Stomach (tissue), 9 donors: Measurements from ENCODE around the gene C22orf39. TPM values are rescaled to one million over a fixed set of nuclear protein-coding genes. Genes with fewer than 3 reads are reported as not detected.

ENCODE experiments used
- DNase-seq, 2 donors: peaks; one replicate each; pipeline versions ENCODE4 v3.0.0 to v3.0.0-alpha.2; 2013 to 2019
- H3K27ac ChIP-seq, 5 donors: fragments of 200-600 bp in 4 of 5; sonication (generic) in 4 of 5; one replicate each; pipeline ENCODE4 v1.5.1; 2013 to 2019; ENCODE audit warnings: mild to moderate bottlenecking in 1 of 5, moderate library complexity in 1 of 5
- H3K27me3 ChIP-seq, 3 donors: fragments of 200-600 bp; sonication (generic); one replicate each; pipeline ENCODE4 v1.5.1; 2017 to 2019; ENCODE audit warnings: mixed run types in 1 of 3
- H3K36me3 ChIP-seq, 4 donors: fragments of 200-600 bp; sonication (generic); 1 replicate in 3 of 4; 2 replicates in 1 of 4; pipeline ENCODE4 v1.5.1; 2016 to 2019
- H3K4me1 ChIP-seq, 4 donors: fragments of 200-600 bp; sonication (generic); one replicate each; pipeline ENCODE4 v1.5.1; 2016 to 2019
- H3K4me3 ChIP-seq, 4 donors: fragments of 200-600 bp; sonication (generic) in 3 of 4; one replicate each; pipeline ENCODE4 v1.5.1; 2016 to 2019; ENCODE audit warnings: mild to moderate bottlenecking in 1 of 4
- H3K9me3 ChIP-seq, 4 donors: fragments of 200-600 bp; sonication (generic); one replicate each; pipeline ENCODE4 v1.5.1; 2016 to 2019
- CTCF ChIP-seq, 7 experiments: fragments of 450-650 bp in 4 of 7; fragments of 200-600 bp in 3 of 7; sonication (generic) in 3 of 7; IDR thresholded peaks; one replicate each; pipeline ENCODE4 v1.5.1; 2016 to 2019; ENCODE audit warnings: antibody characterized with exemption in 7 of 7, control low read depth in 2 of 7, mild to moderate bottlenecking in 1 of 7
- EP300 ChIP-seq: sonication (generic); formaldehyde crosslinking; IDR thresholded peaks from one replicate; pipeline ENCODE4 v1.6.1; 2017; ENCODE audit warnings: antibody characterized with exemption
- POLR2A ChIP-seq, 4 donors: fragments of 450-650 bp; IDR thresholded peaks; one replicate each; pipeline ENCODE4 v1.6.1; 2016; ENCODE audit warnings: antibody characterized with exemption in 4 of 4, control low read depth in 2 of 4, mild to moderate bottlenecking in 1 of 4, moderate library complexity in 1 of 4
- POLR2AphosphoS5 ChIP-seq, 3 donors: sonication (generic); formaldehyde crosslinking; IDR thresholded peaks; one replicate each; pipeline ENCODE4 v1.6.1; 2016; ENCODE audit warnings: antibody characterized with exemption in 3 of 3
- WGBS, 5 donors: extraction: QIAGEN DNeasy Blood & Tissue Kit in 3 of 5; methylation state at CpG; one replicate each; pipeline versions ENCODE4 v1.1.5 to v1.1.7; 2013 to 2018; 5-methylcytosine and 5-hydroxymethylcytosine counted together
- intact Hi-C: fragments of 100-400 bp; cut with DNase I; formaldehyde crosslinking; loops from one replicate; pipeline ENCODE4 v1.15.1; 2023; ENCODE audit warnings: low total_unique reads
- polyA plus RNA-seq, 3 donors: library from polyadenylated mRNA; stranded (reverse); fragments of 200-250 nt; gene quantifications; one replicate each; pipeline ENCODE4 v1.2.3, GENCODE V29; 2013
- total RNA-seq, 5 donors: library from RNA; depleted of rRNA; stranded (reverse); fragments of >200 nt; gene quantifications; one replicate each; pipeline versions ENCODE4 v1.1.0 to v1.2.3, GENCODE V29; 2014 to 2016
- donor health status: healthy with polysubstance abuse.
- donor health status: Bipolar disorder and iron deficiency.
- donor health status: healthy.

The C22orf39 gene
- total and polyA plus RNA-seq, 8 donors = 23.6 to 124 (median 41.5) TPM

DNA sequence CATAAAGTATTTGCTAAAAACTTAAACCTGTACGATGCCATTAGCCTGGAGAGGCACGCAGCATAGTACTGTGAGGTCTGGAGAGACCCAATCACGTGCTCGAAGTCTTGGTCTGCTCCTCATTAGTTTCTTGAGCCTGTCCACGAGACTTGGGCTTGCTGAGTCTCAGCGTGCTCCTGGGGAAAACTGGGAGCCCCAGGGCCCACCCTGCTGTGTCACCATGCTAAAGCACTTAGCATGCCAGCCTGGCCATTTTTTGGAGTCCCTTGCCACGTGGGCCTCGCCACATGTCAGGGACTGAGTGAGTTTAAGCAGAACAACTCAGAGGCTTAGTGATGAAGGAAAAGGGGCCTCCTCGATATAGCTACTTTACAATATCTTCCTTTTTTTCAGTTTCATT, 34.8 kb upstream of the C22orf39 start:
- WGBS, 5 donors = 90 to 94% (median 93%) methylated on average over 9 of the region's 9 CpGs
- no peak for TF ChIP-seq EP300
- no peak for TF ChIP-seq CTCF (IDR thresholded peaks at IDR 0.05)
- no peak for TF ChIP-seq POLR2A (IDR thresholded peaks at IDR 0.05)
- no peak for TF ChIP-seq POLR2AphosphoS5 (IDR thresholded peaks at IDR 0.05)
- Histone ChIP-seq H3K4me3 (no peak overlapping the region), H3K4me1 (peaks cover 8 to 22% (median 16%) of the 10 kb centered on the region in 4 donors), H3K9me3 (no peaks in the 10 kb centered on the region), H3K36me3 (peaks cover 0 to 5% (median 0%) of the 10 kb centered on the region in 4 donors), H3K27ac (no peak overlapping the region), H3K27me3 (no peaks in the 10 kb centered on the region)
- peak in 1 of 2 donors; percentile 5 for DNase-seq
- intact Hi-C loops = no loop called here

DNA sequence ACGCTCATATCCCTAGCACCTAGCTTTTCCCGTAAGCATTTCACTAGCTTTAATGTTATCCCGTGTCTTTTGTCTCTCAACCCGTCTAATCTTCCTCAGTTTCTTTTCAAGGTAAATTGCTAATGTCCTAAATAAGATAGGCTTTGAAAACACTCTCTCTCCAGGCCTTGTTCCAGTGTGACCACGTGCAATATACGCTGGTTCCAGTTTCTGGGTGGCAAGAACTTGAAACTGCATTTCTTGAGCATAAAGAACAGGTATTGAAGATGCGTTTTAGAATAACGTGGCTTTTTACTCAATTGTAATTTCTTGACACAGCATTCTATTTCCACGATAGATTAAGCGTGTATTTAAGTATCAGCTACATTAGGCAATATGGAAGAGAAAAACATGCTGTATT, 33.3 kb upstream of the C22orf39 start:
- intact Hi-C loops = no loop called here
- H3K36me3 ChIP-seq = peaks cover 0 to 5% (median 2%) of the 10 kb centered on the region in 4 donors
- 52 to 66% (median 61%) methylated on average over 10 of the region's 10 CpGs for WGBS, 5 donors
- no peaks in the 10 kb centered on the region for H3K27me3 ChIP-seq
- H3K27ac ChIP-seq = no peak overlapping the region
- no peak for DNase-seq
- H3K4me1 ChIP-seq = peaks cover 12 to 37% (median 26%) of the 10 kb centered on the region in 4 donors
- H3K9me3 ChIP-seq = no peaks in the 10 kb centered on the region
- TF ChIP-seq POLR2A (IDR thresholded peaks at IDR 0.05) (no peak), CTCF (IDR thresholded peaks at IDR 0.05) (no peak), POLR2AphosphoS5 (IDR thresholded peaks at IDR 0.05) (no peak), EP300 (no peak)
- peak overlapping the region in 1 of 4 donors; percentile 83 for H3K4me3 ChIP-seq

- Histone ChIP-seq H3K4me1 (peaks cover 12 to 44% (median 30%) of the 10 kb centered on the region in 4 donors), H3K36me3 (peaks cover 0 to 9% (median 4%) of the 10 kb centered on the region in 4 donors), H3K4me3 (peak overlapping the region; percentile 66 to 97 (median 84)), H3K27me3 (no peaks in the 10 kb centered on the region), H3K27ac (peak overlapping the region in 2 of 5 donors; percentile 92 to 95), H3K9me3 (no peaks in the 10 kb centered on the region)
- intact Hi-C loops = no loop called here
- WGBS, 5 donors = 1 to 2% (median 1%) methylated on average over 15 of the region's 15 CpGs
- TF ChIP-seq EP300 = no peak
- no peak for TF ChIP-seq CTCF (IDR thresholded peaks at IDR 0.05)
- no peak for TF ChIP-seq POLR2AphosphoS5 (IDR thresholded peaks at IDR 0.05)
- no peak for TF ChIP-seq POLR2A (IDR thresholded peaks at IDR 0.05)
- no peak for DNase-seq
Measured at GRCh38 chr22:19480173-19480568, 32.7 kb upstream of the C22orf39 start.

GRCh38 chr22:19479355-19480172, 32.1 kb upstream of the C22orf39 start, which contains the start of gene CDC45:
Gene CDC45, plus strand, starts transcription at chr22:19479920. Its CDS starts 49 bp downstream, at chr22:19479969.
- TF ChIP-seq POLR2AphosphoS5 (IDR thresholded peaks at IDR 0.05) (peak in 2 of 3 donors; percentile 1 to 17), EP300 (no peak), POLR2A (IDR thresholded peaks at IDR 0.05) (no peak), CTCF (IDR thresholded peaks at IDR 0.05) (peak in 1 of 7 experiments; percentile 13)
- H3K36me3 ChIP-seq = peaks cover 4 to 15% (median 9%) of the 10 kb centered on the region in 4 donors
- H3K27me3 ChIP-seq = no peaks in the 10 kb centered on the region
- peak; percentile 95 to 99 for DNase-seq
- intact Hi-C loops = loop anchor here (5.0 kb wide), 1 partner anchor 47 kb away; the partner anchor contains the start of genes HIRA and MRPL40
- no peaks in the 10 kb centered on the region for H3K9me3 ChIP-seq
- peaks cover 12 to 45% (median 33%) of the 10 kb centered on the region in 4 donors for H3K4me1 ChIP-seq
- WGBS, 5 donors = 0 to 1% (median 1%) methylated on average over 41 to 50 of the region's 50 CpGs
- peak within 1 kb of the TSS; percentile 66 to 97 (median 84) for H3K4me3 ChIP-seq
- H3K27ac ChIP-seq = peak within 1 kb of the TSS; percentile 91 to 98 (median 95)
